IPS-18c (cell line): Measurements from ENCODE around the gene GAPT.

Experiments used
- H3K4me3 ChIP-seq: 2 replicates; pipeline ENCODE4 v1.7.0; 2013; ENCODE audit warnings: low read depth, mild to moderate bottlenecking, low read length, moderate library complexity; ENCODE audit not compliant: insufficient read depth
- H3K9me3 ChIP-seq: one replicate; pipeline ENCODE4 v1.6.1; 2013; ENCODE audit warnings: mild to moderate bottlenecking, low read length, moderate library complexity; ENCODE audit not compliant: control insufficient read depth, insufficient read depth

Gene GAPT

GRCh38 chr5:58459146-58460001 is 31.9 kb upstream of the GAPT start:
- Histone ChIP-seq H3K9me3 (no peaks in the 10 kb centered on the region), H3K4me3 (peak overlapping the region; percentile 70)

- no peaks in the 10 kb centered on the region for H3K9me3 ChIP-seq
- H3K4me3 ChIP-seq, result peak within 1 kb of the TSS; percentile 70
Observed at GRCh38 chr5:58460002-58460731, 31.1 kb upstream of the GAPT start, which contains the start of gene PLK2. PLK2 (minus strand) TSS chr5:58460086; CDS start chr5:58459959, 127 bp downstream.

DNA sequence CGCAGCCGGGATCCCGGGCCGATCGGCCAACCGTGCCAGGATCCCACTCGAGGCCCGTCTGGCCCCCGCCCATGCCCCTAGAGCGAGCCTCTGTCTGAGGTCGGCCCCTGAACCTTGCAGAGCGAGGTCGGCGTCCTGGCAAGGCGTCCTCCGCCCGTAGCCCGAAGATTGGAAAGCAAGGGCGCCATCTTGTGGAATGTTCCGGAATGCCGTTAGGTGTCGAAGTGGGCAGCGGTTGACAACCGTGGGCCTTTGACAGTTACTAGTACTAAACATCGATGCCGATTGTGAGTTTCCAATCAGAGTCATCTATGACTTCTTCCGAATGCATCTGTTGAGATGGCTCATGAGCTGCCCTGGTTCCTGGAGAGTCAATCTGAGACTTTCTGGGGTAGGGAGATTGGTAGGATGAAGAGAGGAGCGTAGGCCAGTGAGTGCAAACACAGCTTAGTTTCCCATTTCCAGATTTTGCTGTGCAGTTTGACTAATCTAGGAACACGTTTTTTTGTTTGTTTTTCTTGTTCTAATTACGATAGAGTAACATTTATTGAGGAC is 30.4 kb upstream of the GAPT start:
- H3K4me3 ChIP-seq, result peak overlapping the region; percentile 70
- no peaks in the 10 kb centered on the region for H3K9me3 ChIP-seq

DNA sequence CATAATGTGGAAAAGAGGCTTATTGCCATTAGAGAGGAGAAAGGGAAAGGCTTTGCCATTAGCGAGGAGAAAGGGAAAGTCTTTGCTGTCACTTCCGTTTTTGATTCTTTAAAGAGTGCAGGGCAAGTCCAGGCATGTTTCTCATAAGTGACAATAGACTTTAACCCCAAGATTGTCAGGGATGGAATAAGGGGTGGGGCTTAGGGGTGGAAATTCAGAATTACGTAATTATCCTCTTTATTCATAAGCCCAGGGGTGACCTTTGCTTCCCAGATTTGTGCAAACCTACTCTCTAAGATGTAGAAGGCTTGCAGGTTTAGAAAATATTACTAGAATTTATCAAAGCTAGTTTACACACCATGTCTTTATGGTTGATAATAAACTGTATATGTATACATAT is 29.1 kb upstream of the GAPT start:
- H3K4me3 ChIP-seq, result no peak overlapping the region

DNA sequence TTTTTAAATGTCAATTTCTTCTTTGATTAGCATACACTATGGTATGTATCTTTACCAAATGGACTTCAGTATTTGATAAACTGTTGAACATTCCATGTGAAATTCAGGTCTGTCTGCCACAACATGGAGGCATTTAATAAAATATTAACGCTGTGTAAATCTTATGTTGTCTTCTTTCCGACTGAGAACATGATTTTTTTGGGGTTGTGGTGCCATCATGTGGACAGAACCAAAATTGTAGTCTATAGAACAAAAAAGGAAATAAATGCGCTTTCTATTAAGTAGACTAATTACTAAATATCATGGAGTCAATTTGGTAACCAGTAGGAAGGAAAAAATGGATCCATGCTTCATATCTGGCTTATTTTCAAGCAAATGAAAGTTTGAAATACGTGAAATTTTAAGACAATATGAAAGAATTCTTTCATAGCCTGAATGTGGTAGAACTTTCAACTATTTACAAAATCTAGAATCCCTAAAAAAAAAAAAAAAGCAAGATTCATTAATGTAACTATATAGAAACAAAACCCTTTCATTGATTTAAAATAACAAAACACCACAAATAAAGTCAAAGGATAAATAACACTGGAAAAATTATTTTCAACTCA is 28.5 kb upstream of the GAPT start:
- Histone ChIP-seq H3K9me3 (no peaks in the 10 kb centered on the region), H3K4me3 (no peak overlapping the region)

More for the DNA sequence above, 29.1 kb upstream of the GAPT start:
- H3K9me3 ChIP-seq, result no peaks in the 10 kb centered on the region

DNA sequence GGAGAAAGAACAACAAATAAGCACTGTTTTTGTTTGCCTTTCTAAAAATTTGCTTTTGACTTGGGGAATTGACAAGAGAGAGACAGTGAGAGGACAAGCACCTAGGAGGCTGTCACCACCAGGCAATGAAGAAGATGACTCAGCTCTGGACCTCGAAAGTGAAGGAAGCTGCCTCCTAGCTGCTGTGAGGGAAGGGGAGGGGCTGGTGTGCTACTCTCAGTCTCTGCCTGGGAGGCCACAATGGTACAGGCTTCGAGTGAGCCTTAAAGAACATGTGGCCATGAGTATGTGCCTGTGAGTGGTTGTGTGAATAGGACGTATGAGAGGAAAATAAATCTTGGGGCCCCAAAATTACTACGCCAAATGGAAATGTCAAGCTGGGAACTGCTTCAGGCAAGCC is 24.3 kb upstream of the GAPT start:
- H3K9me3 ChIP-seq, result no peaks in the 10 kb centered on the region
- no peak overlapping the region for H3K4me3 ChIP-seq

DNA sequence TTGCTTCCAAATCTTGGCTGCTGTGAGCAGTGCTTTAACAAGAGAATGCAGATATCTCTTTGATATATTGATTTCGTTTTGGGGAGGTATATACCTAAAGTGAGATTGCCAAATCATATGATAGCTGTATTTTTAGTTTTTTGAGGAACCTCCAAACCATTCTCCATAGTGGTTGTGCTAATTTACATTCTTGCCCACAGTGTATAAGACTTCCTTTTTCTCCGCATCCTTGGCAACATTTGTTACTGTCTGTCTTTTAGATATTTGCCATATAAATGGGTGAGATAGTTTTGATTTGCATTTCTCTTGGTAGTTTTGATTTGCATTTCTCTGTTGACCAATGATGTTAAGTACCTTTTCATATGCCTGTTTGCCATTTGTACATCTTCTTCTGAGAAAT is 21.3 kb upstream of the GAPT start:
- Histone ChIP-seq H3K9me3 (peaks cover 3% of the 10 kb centered on the region), H3K4me3 (no peak overlapping the region)

GRCh38 chr5:58475404-58475803 is 15.8 kb upstream of the GAPT start:
- Histone ChIP-seq H3K9me3 (peaks cover 9% of the 10 kb centered on the region), H3K4me3 (no peak overlapping the region)

DNA sequence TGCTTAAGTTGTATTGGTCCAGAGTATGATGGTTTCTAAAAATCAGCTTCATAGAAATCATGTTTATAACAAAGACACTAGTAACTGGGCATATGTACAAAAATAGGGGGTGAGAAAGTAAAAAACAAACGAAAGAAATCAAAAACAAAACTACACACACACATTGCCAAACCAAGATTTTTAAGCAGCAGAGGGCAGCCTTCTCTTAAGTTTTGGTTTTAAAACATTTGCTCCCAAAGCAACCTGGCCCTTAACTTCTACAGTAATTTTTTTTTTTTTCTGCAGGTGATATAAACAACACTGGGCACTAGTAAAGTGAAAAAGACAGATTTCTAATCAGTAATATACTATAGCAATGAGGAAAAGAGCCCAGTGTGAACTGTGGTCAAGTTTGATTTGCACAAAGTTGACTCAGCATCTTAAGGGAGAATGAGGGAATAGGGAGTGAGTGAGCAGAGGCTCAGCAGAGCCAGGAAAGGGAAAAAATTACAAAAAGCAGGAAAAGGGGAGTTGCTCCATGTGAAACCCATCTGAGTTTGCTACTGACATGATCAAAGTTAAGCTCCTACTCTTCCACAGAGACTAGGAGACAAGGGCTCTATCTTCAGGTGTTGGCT is 13.4 kb upstream of the GAPT start:
- H3K9me3 ChIP-seq, result peaks cover 11% of the 10 kb centered on the region
- no peak overlapping the region for H3K4me3 ChIP-seq

- Histone ChIP-seq H3K9me3 (peaks cover 5% of the 10 kb centered on the region), H3K4me3 (no peak overlapping the region)
Observed at GRCh38 chr5:58481066-58481676, 10.1 kb upstream of the GAPT start.

DNA sequence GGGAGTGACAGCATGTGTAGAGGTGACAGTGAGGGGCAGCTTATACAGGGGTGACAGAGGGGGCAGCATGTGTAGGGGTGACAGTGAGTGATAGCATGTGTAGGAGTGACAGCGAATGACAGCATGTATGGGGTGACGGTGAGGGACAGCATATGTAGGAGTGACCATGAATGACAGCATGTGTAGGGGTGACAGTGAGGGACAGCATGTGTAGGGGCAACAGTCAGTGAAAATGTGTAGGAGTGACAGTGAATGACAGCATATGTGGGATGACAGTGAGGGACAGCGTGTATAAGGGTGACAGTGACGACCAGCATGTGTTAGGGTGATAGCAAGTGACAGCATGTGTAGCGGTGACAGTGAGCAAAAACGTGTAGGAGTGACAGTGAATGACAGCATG is 9.4 kb upstream of the GAPT start:
- H3K4me3 ChIP-seq, result no peak overlapping the region

GRCh38 chr5:58482536-58482935 is 8.7 kb upstream of the GAPT start:
- no peak overlapping the region for H3K4me3 ChIP-seq

More for the DNA sequence above, 9.4 kb upstream of the GAPT start:
- H3K9me3 ChIP-seq, result peaks cover 5% of the 10 kb centered on the region

DNA sequence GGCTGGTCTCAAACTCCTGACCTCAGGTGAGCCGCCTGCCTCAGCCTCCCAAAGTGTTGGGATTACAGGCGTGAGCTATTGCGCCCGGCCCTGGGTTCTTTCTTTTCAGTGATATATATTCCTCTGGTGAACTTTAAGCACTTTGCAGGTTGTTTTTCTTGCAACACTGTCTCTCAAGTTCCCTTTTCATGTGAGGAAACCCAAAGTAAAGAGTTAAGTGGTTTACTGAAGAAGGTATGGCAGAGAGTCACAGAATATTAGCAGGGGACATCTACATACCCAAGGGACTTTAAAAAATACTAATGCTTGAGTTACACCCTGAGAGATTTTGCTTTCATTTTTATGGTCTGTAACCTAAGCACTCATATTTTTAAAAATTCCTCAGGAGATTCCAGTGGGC is 6.7 kb upstream of the GAPT start:
- no peak overlapping the region for H3K4me3 ChIP-seq
- H3K9me3 ChIP-seq, result peaks cover 2% of the 10 kb centered on the region

More at GRCh38 chr5:58482536-58482935, 8.7 kb upstream of the GAPT start:
- peaks cover 2% of the 10 kb centered on the region for H3K9me3 ChIP-seq

GRCh38 chr5:58486290-58486689 is 4.9 kb upstream of the GAPT start:
- Histone ChIP-seq H3K4me3 (no peak overlapping the region), H3K9me3 (peaks cover 2% of the 10 kb centered on the region)

- Histone ChIP-seq H3K4me3 (no peak overlapping the region), H3K9me3 (no peaks in the 10 kb centered on the region)
Observed at GRCh38 chr5:58490402-58491050, 709 bp upstream of the GAPT start.

DNA sequence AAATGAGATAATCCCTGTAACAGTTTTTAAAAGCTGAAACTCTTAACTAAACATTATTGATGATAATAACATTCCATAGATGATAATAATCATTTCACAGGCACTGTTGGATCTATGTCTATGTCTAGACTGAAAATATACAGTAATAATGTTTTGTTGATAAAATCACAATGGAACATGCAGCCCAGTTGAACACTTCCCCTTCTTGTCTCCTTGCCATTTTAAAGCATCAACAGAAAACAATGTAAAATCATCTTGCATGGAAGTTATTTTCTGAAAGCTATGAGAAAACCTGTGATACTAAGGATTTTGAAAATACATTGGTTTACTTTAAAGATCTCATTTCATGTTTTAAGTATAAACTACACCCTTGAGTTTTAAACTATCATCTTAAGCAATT is 1.9 kb downstream of the GAPT start:
- H3K9me3 ChIP-seq, result no peaks in the 10 kb centered on the region

More for the DNA sequence above, 1.9 kb downstream of the GAPT start:
- no peak overlapping the region for H3K4me3 ChIP-seq
